ENCODE results near the gene PTPN6. TPM values are rescaled to one million over a fixed set of nuclear protein-coding genes. Genes with fewer than 3 reads are reported as not detected.

Gene PTPN6
- total and polyA plus RNA-seq, 7 experiments from 2014 or later: 141 to 390 (median 242) TPM

DNA sequence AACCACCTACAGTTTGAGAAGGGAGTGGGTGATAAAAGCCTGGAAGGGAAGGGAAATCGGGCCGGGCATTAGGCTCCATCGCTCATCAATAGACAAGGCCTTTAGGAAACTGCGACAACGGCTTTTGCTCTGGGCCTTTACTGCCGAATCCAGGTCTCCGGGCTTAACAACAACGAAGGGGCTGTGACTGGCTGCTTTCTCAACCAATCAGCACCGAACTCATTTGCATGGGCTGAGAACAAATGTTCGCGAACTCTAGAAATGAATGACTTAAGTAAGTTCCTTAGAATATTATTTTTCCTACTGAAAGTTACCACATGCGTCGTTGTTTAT is 7.8 kb upstream of the PTPN6 start:
- CTCF ChIA-PET: interaction anchor here (0.6 to 11.7 kb wide), 13 partner anchors 9 to 167 kb away, joined by 3 to 460 read pairs (median 9); partner anchors contain the start of genes C1RL, LPCAT3 and SPSB2
- Mint-ChIP-seq H3K36me3 (peaks cover 0 to 12% (median 0%) of the 10 kb centered on the region in 5 donors), H3K9me3 (peaks cover 0 to 7% (median 0%) of the 10 kb centered on the region in 11 donors), H3K4me3 (peak overlapping the region; percentile 88 to 100 (median 96)), H3K27ac (peak overlapping the region; percentile 95 to 100 (median 98)), H3K27me3 (no peaks in the 10 kb centered on the region), H3K4me1 (peaks cover 36 to 70% (median 57%) of the 10 kb centered on the region in 7 donors)
- peak overlapping the region; percentile 94 for H3K4me3 ChIP-seq (ENCODE audit: low read length)
- POLR2A ChIA-PET: interaction anchor here (0.6 to 21.6 kb wide), 30 partner anchors 9 to 697 kb away, joined by 3 to 1270 read pairs (median 7); partner anchors contain the start of genes ATN1, C1RL, CDCA3 and COPS7A
- intact Hi-C loops (cut with micrococcal nuclease): loop anchor here in 1 of 2 donors (1.0 to 2.0 kb wide), 5 partner anchors 70 to 280 kb away; partner anchors contain the start of genes ING4, MLF2, SPSB2 and USP5
- H3K27ac ChIP-seq (ENCODE audit: low read depth, low read length): peak overlapping the region; percentile 95
- H3K9me3 ChIP-seq (ENCODE audit: control insufficient read depth in 2 of 3, low read length in 3 of 3): no peaks in the 10 kb centered on the region
- H3K36me3 ChIP-seq (ENCODE audit: control insufficient read depth in 2 of 3, insufficient read depth in 3 of 3, low read length in 3 of 3): peaks cover 0 to 9% (median 0%) of the 10 kb centered on the region in 3 experiments
- H3K4me1 ChIP-seq (ENCODE audit: control insufficient read depth in 2 of 2, insufficient read depth in 2 of 2, low read length in 2 of 2): peaks cover 44 to 46% of the 10 kb centered on the region in 2 donors
- DNase-seq (peak in 8 of 9 donors; percentile 65 to 94 (median 90)), ATAC-seq (peak; percentile 71)
- no peaks in the 10 kb centered on the region for H3K27me3 ChIP-seq (ENCODE audit: control insufficient read depth in 2 of 2, insufficient read depth in 2 of 2, low read length in 2 of 2)

DNA sequence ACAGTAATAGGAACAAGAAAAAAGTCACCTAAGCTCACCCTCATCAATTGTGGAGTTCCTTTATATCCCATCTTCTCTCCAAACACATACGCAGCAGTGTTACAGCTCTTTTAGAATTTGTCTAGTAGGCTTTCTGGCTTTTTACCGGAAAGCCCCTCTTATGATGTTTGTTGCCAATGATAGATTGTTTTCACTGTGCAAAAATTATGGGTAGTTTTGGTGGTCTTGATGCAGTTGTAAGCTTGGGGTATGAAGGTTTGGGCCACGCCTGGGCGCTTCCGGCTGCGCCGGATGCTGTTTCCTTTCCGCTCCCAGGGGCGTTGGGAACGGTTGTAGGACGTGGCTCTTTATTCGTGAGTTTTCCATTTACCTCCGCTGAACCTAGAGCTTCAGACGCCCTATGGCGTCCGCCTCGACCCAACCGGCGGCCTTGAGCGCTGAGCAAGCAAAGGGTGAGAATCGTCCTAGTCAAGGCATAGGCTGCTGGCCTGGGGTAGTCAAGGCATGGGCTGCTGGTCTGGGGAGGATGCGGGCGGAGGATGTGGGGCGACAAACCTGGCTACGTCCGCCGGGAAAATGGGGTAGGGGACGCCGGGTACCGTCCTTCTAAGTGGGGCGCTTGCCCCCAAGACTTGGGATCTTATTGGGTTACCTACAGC is 7.3 kb upstream of the PTPN6 start, which contains the start of the genes C12orf57 and RNU7-1:
TSS of gene C12orf57 (plus strand) at position 301 of the 659 bp plus-strand sequence. CDS start at position 401, 100 bp downstream.
TSS of gene RNU7-1 (plus strand) at position 95 of the 659 bp plus-strand sequence.
- Histone ChIP-seq H3K27ac (ENCODE audit: low read depth, low read length) (peak within 1 kb of the TSS; percentile 95), H3K4me1 (ENCODE audit: control insufficient read depth in 2 of 2, insufficient read depth in 2 of 2, low read length in 2 of 2) (peaks cover 48% of the 10 kb centered on the region in 2 donors), H3K36me3 (ENCODE audit: control insufficient read depth in 2 of 3, insufficient read depth in 3 of 3, low read length in 3 of 3) (peaks cover 0 to 9% (median 0%) of the 10 kb centered on the region in 3 experiments), H3K27me3 (ENCODE audit: control insufficient read depth in 2 of 2, insufficient read depth in 2 of 2, low read length in 2 of 2) (no peaks in the 10 kb centered on the region), H3K4me3 (ENCODE audit: low read length) (peak within 1 kb of the TSS; percentile 94), H3K9me3 (ENCODE audit: control insufficient read depth in 2 of 3, low read length in 3 of 3) (no peaks in the 10 kb centered on the region)
- ChIA-PET CTCF (interaction anchor here (0.6 to 11.7 kb wide), 18 partner anchors 9 to 167 kb away, joined by 3 to 460 read pairs (median 6); partner anchors contain the start of genes C1RL, LPCAT3, SPSB2 and USP5), POLR2A (interaction anchor here (0.6 to 21.6 kb wide), 35 partner anchors 8 to 696 kb away, joined by 3 to 1270 read pairs (median 7); partner anchors contain the start of genes ATN1, C1RL, CDCA3 and COPS7A)
- Mint-ChIP-seq H3K4me3 (peak within 1 kb of the TSS; percentile 88 to 100 (median 96)), H3K9me3 (peaks cover 0 to 7% (median 0%) of the 10 kb centered on the region in 11 donors), H3K4me1 (peaks cover 41 to 75% (median 60%) of the 10 kb centered on the region in 7 donors), H3K27ac (peak within 1 kb of the TSS; percentile 95 to 100 (median 98)), H3K27me3 (no peaks in the 10 kb centered on the region), H3K36me3 (peaks cover 0 to 12% (median 0%) of the 10 kb centered on the region in 5 donors)
- intact Hi-C loops (cut with micrococcal nuclease): loop anchor here (1.0 to 2.0 kb wide), 15 partner anchors 8 to 281 kb away; partner anchors contain the start of genes C1R (in 2 of the 2), EMG1 (in 2 of the 2), LPCAT3 (in 2 of the 2) and PHB2 (in 2 of the 2)
- ATAC-seq: peak; percentile 77
- DNase-seq: peak in 5 of 9 donors; percentile 74 to 90 (median 88)

DNA sequence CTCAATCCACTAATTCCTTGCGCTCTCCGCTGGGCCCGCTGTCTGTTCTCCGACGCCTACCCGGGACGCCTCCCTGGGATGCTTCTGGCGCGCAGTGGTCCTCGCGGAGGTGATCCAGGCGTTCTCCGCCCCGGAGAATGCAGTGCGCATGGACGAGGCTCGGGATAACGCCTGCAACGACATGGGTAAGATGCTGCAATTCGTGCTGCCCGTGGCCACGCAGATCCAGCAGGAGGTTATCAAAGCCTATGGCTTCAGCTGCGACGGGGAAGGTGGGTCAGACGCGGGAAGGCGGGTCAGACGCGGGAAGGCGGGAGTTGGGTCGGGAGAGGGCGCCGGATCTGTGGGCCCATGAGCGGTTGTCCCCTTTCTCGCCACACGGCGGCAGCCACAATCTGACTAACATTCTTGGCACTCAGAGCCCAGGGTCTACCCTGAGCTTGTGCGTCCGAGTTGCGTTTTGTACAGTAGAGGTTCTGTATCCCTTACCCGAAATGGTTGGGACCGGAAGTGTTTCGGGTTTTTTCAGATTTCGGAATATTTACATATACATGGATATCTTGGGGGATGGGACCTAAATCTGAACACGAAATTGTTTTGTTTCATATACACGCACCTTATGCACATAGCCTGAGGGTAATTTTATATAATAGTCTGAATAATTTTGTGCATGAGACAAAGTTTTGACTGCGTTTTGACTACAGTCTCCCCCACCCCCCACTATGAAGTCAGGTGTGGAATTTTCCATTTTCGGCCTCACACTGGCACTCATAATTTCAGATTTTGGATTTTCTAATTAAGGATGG is 6.6 kb upstream of the PTPN6 start:
- ChIA-PET CTCF (interaction anchor here (0.6 to 11.7 kb wide), 19 partner anchors 8 to 166 kb away, joined by 3 to 460 read pairs (median 6); partner anchors contain the start of genes C1RL, LPCAT3 and USP5), POLR2A (interaction anchor here (0.6 to 21.6 kb wide), 29 partner anchors 7 to 696 kb away, joined by 3 to 1270 read pairs (median 7); partner anchors contain the start of genes ATN1, C1RL, COPS7A and EMG1)
- Histone ChIP-seq H3K27me3 (ENCODE audit: control insufficient read depth in 2 of 2, insufficient read depth in 2 of 2, low read length in 2 of 2) (no peaks in the 10 kb centered on the region), H3K4me3 (ENCODE audit: low read length) (peak overlapping the region; percentile 94), H3K4me1 (ENCODE audit: control insufficient read depth in 2 of 2, insufficient read depth in 2 of 2, low read length in 2 of 2) (peaks cover 56% of the 10 kb centered on the region in 2 donors), H3K9me3 (ENCODE audit: control insufficient read depth in 2 of 3, low read length in 3 of 3) (no peaks in the 10 kb centered on the region), H3K27ac (ENCODE audit: low read depth, low read length) (peak overlapping the region; percentile 95), H3K36me3 (ENCODE audit: control insufficient read depth in 2 of 3, insufficient read depth in 3 of 3, low read length in 3 of 3) (peaks cover 0 to 9% (median 0%) of the 10 kb centered on the region in 3 experiments)
- Mint-ChIP-seq H3K4me3 (peak overlapping the region; percentile 88 to 100 (median 96)), H3K27me3 (no peaks in the 10 kb centered on the region), H3K36me3 (peaks cover 0 to 11% (median 0%) of the 10 kb centered on the region in 5 donors), H3K27ac (peak overlapping the region; percentile 95 to 100 (median 98)), H3K9me3 (peaks cover 0 to 7% (median 0%) of the 10 kb centered on the region in 11 donors), H3K4me1 (peaks cover 42 to 75% (median 60%) of the 10 kb centered on the region in 7 donors)
- intact Hi-C loops (cut with micrococcal nuclease): loop anchor here (1.0 kb wide), 13 partner anchors 8 to 169 kb away; partner anchors contain the start of genes C1R (in 2 of the 2), EMG1 (in 2 of the 2), LPCAT3 (in 2 of the 2) and PHB2 (in 2 of the 2)
- ATAC-seq (peak; percentile 65), DNase-seq (peak; percentile 70 to 87 (median 84))

DNA sequence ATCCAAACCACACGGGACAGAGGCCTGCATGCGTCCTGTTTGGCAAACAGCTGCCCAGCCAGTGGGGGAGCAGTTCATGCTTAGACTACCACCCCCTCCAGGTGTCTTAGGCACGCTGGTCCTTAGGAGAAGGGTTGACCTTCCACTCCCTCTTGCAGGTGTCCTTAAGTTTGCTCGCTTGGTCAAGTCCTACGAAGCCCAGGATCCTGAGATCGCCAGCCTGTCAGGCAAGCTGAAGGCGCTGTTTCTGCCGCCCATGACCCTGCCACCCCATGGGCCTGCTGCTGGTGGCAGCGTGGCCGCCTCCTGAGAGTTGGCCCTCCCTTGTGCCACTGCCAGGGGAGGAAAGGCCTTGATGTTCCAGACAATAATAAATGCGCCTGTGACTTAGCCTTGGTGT is 5.5 kb upstream of the PTPN6 start:
- peaks cover 0 to 8% (median 0%) of the 10 kb centered on the region in 3 experiments for H3K36me3 ChIP-seq (ENCODE audit: control insufficient read depth in 2 of 3, insufficient read depth in 3 of 3, low read length in 3 of 3)
- ChIA-PET POLR2A (interaction anchor here (0.6 to 21.6 kb wide), 15 partner anchors 15 to 224 kb away, joined by 3 to 1270 read pairs (median 19); partner anchors contain the start of genes ATN1, C1RL, CDCA3 and EMG1), CTCF (interaction anchor here (1.0 to 11.7 kb wide), 14 partner anchors 8 to 165 kb away, joined by 3 to 460 read pairs (median 6); partner anchors contain the start of genes C1RL, LPCAT3 and USP5)
- H3K27ac ChIP-seq (ENCODE audit: low read depth, low read length): peak overlapping the region; percentile 95
- H3K9me3 ChIP-seq (ENCODE audit: control insufficient read depth in 2 of 3, low read length in 3 of 3): no peaks in the 10 kb centered on the region
- Mint-ChIP-seq H3K9me3 (peaks cover 0 to 7% (median 0%) of the 10 kb centered on the region in 11 donors), H3K4me3 (peak overlapping the region; percentile 88 to 100 (median 96)), H3K4me1 (peaks cover 44 to 82% (median 67%) of the 10 kb centered on the region in 7 donors), H3K36me3 (peaks cover 0 to 9% (median 0%) of the 10 kb centered on the region in 5 donors), H3K27ac (peak overlapping the region; percentile 95 to 100 (median 98)), H3K27me3 (no peaks in the 10 kb centered on the region)
- H3K4me3 ChIP-seq (ENCODE audit: low read length): peak overlapping the region; percentile 94
- H3K4me1 ChIP-seq (ENCODE audit: control insufficient read depth in 2 of 2, insufficient read depth in 2 of 2, low read length in 2 of 2): peaks cover 64 to 66% of the 10 kb centered on the region in 2 donors
- H3K27me3 ChIP-seq (ENCODE audit: control insufficient read depth in 2 of 2, insufficient read depth in 2 of 2, low read length in 2 of 2): no peaks in the 10 kb centered on the region
- DNase-seq (no peak), ATAC-seq (no peak)
- intact Hi-C loops (cut with micrococcal nuclease): no loop called here

DNA sequence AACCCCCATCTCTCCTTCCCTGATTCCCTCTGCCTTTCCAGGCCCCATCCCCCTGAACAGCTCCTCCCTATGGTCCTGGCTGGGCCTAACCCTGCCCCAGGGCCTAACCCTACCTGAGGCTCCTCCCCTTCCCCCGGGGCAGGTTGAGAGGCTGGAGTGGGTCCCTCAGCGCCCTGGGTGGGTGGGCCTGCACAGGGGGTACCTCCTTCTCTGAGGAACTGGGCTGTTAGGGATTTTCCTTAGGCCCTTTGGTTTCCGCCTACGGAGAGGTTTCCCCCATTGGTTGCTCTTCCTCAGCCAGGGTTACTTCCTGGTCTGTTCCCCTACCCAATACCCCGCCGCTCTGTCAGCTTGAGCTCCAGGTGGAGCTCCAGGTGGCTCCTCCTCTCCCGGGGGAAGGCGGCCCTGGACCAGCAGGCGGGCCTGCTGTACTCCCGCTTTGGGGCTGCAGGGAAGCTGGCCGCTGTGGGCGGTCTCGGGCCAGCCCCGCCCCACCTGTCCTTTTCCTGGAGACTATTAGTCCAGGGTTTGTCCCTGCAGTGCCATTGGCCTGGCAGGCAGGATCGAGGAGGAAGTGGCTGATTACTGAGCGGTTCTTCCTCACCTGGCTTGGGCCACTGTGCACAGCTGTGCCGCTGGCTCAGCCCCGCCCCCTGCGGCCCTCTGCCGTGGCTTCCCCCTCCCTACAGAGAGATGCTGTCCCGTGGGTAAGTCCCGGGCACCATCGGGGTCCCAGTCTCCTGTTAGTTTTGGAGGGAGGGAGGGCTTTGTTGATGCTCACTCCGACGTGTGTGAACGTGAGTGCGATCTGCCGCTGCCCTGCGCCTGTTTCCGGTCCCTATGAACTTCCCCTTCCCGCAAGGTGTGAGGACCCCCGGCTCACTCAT is 4.9 kb upstream of the PTPN6 start:
- DNase-seq (peak in 7 of 9 donors; percentile 42 to 75 (median 56)), ATAC-seq (peak; percentile 2)
- ChIA-PET CTCF (interaction anchor here (0.7 to 11.7 kb wide), 12 partner anchors 8 to 164 kb away, joined by 3 to 460 read pairs (median 6); partner anchors contain the start of gene C1RL), POLR2A (interaction anchor here (0.8 to 21.6 kb wide), 13 partner anchors 14 to 499 kb away, joined by 3 to 1270 read pairs (median 38); partner anchors contain the start of genes ATN1, C1RL, CDCA3 and EMG1)
- Mint-ChIP-seq H3K27me3 (no peaks in the 10 kb centered on the region), H3K36me3 (peaks cover 0 to 8% (median 0%) of the 10 kb centered on the region in 5 donors), H3K4me1 (peaks cover 45 to 84% (median 72%) of the 10 kb centered on the region in 7 donors), H3K9me3 (peaks cover 0 to 7% (median 0%) of the 10 kb centered on the region in 11 donors), H3K4me3 (peak overlapping the region; percentile 88 to 100 (median 96)), H3K27ac (peak overlapping the region; percentile 95 to 100 (median 98))
- peak overlapping the region; percentile 94 for H3K4me3 ChIP-seq (ENCODE audit: low read length)
- H3K36me3 ChIP-seq (ENCODE audit: control insufficient read depth in 2 of 3, insufficient read depth in 3 of 3, low read length in 3 of 3): peaks cover 0 to 5% (median 0%) of the 10 kb centered on the region in 3 experiments
- peaks cover 67 to 71% of the 10 kb centered on the region in 2 donors for H3K4me1 ChIP-seq (ENCODE audit: control insufficient read depth in 2 of 2, insufficient read depth in 2 of 2, low read length in 2 of 2)
- intact Hi-C loops (cut with micrococcal nuclease): no loop called here
- H3K27me3 ChIP-seq (ENCODE audit: control insufficient read depth in 2 of 2, insufficient read depth in 2 of 2, low read length in 2 of 2): no peaks in the 10 kb centered on the region
- H3K9me3 ChIP-seq (ENCODE audit: control insufficient read depth in 2 of 3, low read length in 3 of 3): no peaks in the 10 kb centered on the region
- peak overlapping the region; percentile 95 for H3K27ac ChIP-seq (ENCODE audit: low read depth, low read length)
